D721Med (cell line): ENCODE data around the gene RNF145.
"Not testable (repeated sequence)": the region's sequence is repeated elsewhere in the genome, so short reads cannot be mapped to it uniquely, and the experiment has no call there.

ENCODE experiments used
- DNase-seq: peaks from one replicate; pipeline ENCODE4 v3.0.0; 2011; ENCODE audit warnings: low spot score; ENCODE audit not compliant: insufficient read length
- FAIRE-seq: peaks from 2 replicates; lab custom pipeline; 2011; peaks lifted over from hg19 to GRCh38; lab: Jason Lieb, UNC
- TF ChIP-seq, protein P1 (sequence below): IDR thresholded peaks from 2 replicates; pipeline ENCODE4 v1.5.1; 2012; ENCODE audit warnings: mild to moderate bottlenecking, control low read depth; ENCODE audit not compliant: insufficient read depth; ENCODE audit errors: missing control alignments

The RNF145 gene

DNA sequence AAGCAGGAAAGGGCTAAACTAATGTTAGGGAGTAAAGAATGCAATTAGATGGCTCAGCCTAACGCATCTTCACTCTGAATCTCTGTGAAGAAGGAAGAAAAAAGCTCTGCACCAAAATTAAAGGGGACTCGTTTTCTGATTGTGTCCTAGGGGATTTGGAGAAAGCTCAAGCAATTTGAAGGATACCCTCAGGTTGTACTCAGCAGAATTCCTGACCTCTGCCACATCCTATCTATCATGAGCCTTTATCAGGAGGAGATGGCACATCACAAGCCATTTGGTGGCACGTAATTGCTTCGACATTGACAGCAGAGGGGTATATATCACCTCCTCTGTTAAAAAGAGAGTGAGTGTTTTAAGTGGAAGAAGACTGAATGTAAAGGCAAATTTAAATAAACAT is 77.4 kb downstream of the RNF145 start:
- TF ChIP-seq, protein P1, sequence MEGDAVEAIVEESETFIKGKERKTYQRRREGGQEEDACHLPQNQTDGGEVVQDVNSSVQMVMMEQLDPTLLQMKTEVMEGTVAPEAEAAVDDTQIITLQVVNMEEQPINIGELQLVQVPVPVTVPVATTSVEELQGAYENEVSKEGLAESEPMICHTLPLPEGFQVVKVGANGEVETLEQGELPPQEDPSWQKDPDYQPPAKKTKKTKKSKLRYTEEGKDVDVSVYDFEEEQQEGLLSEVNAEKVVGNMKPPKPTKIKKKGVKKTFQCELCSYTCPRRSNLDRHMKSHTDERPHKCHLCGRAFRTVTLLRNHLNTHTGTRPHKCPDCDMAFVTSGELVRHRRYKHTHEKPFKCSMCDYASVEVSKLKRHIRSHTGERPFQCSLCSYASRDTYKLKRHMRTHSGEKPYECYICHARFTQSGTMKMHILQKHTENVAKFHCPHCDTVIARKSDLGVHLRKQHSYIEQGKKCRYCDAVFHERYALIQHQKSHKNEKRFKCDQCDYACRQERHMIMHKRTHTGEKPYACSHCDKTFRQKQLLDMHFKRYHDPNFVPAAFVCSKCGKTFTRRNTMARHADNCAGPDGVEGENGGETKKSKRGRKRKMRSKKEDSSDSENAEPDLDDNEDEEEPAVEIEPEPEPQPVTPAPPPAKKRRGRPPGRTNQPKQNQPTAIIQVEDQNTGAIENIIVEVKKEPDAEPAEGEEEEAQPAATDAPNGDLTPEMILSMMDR: no peak
- DNase-seq (no peak), FAIRE-seq (no peak)

DNA sequence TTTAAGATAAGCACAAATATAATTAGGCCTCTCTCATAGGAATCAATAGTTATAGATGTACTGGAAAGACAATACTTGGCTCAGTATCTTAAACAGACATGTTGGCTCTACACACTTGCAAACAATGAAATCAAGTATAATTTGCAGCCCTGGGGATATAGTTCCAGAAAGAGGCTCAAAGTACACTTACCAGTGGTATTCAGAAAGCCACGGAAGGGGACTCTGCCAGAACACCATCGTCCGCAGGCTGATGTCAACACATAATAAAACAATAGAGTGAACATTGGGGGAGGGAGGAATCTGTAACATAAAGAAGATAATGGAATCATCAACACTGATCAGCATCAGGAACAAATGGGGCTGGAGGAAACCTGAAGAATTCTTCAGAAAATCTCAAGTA is 78.5 kb downstream of the RNF145 start:
- no peak for DNase-seq
- FAIRE-seq: no peak
- TF ChIP-seq, protein P1: no peak

DNA sequence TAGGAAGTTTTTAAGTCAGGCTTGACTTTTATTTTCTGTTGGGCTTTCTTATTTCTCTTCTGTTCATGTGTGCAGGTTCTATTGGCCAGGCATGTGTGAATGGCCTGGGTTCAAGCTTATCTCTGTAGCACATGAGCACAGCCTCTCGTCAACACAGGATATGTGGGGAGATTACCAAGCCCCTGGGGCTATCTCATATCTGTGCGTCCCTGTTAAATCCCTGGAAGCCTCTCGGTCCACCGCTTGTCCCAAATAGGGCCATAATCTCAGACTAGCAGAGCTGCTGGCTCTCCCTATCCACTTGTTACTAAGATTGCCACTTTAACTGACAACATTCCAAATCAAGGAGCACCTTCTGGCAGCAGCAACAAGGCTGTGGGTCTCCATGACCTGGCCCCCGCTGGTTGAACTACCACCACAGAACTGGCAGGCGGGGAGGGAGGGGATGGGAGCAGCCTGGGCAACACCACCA is 81.2 kb downstream of the RNF145 start:
- TF ChIP-seq, protein P1: no peak
- FAIRE-seq: no peak
- no peak for DNase-seq

DNA sequence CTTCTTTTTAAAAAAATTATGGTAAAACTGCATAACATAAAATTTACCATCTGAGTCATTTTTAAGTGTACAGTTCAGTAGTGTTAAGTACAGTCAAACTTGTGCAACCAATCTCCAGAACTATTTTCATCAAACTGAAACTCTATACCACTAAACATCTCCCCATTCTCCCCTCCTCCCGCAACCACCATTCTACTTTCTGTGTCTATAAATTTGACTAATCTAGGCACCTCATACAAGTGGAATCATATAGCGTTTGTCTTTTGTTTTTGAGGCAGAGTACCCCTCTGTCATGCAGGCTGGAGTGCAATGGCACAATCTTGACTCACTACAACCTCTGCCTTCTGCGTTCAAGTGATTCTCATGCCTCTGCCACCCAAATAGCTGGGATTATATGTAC is 85.7 kb downstream of the RNF145 start:
- FAIRE-seq: no peak
- DNase-seq: no peak
- TF ChIP-seq, protein P1: no peak

DNA sequence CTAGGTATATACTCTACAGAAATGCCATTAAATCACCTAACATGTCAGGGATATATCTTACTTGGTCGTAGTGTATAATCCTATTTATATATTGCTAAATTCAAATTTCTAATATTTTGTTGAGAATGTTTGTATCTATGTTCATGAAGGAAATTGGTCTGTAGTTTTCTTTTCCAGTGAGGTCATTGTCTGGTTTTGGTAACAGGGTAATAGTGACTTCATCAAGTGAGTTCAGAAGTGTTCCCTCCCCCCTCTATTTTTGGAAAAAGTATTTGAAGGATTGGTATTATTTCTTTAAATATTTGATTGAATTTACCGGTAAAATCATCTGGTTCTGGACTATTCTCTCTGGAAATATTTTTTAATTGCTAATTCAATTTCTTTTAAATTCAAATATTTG is 86.2 kb downstream of the RNF145 start:
- DNase-seq (no peak), FAIRE-seq (no peak)
- TF ChIP-seq, protein P1: no peak

DNA sequence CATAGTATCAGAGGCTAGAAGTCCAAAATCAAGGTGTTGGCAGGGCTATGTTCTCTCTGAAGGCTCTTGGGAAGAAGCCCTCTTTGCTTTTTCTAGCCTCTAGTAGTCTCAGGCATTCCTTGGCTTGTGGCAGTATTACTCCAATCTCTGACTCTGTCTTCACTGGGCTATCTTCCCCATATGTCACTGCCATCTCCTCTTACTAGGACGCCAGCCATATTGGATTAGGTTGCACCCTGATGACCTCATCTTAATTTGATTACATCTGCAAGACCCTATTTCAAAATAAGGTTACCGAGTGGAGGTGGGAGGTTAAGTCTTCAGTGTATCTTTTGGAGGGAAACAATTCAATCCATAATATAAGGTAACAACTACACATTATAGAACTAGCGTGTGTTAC is 88.3 kb downstream of the RNF145 start:
- TF ChIP-seq, protein P1: no peak
- no peak for DNase-seq
- no peak for FAIRE-seq

DNA sequence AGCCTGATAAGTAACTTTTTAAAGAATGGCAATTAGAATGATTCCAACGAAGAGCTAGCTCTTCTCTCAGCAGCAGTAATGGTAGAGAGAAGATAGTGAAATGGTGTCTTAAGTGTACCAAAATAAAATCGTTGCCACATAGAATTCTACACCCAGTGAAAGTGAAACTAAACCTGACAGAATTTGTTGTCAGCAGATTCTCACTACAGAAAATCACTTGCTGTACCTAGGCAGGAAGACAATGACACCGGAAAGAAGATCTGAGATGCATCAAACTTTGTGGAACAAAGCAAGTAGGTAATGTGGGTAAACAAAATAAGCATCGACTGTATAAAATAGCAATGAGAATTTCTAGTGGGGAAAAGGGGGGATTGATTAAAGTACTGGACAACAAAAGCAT is 88.9 kb downstream of the RNF145 start:
- TF ChIP-seq, protein P1: no peak
- DNase-seq (no peak), FAIRE-seq (no peak)

DNA sequence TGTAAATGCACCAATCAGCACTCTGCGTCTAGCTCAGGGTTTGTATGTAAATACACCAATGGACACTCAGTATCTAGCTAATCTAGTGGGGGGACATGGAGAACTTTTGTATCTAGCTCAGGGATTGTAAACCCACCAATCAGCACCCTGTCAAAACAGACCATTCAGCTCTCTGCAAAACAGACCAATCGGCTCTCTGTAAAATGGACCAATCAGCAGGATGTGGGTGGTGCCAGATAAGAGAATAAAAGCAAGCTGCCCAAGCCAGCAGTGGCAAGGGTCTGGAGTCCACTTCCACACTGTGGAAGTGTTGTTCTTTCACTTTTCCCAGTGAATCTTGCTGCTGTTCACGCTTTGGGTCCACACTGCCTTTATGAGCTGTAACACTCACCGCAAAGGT is 89.5 kb downstream of the RNF145 start:
- FAIRE-seq, DNase-seq: not testable (repeated sequence)

DNA sequence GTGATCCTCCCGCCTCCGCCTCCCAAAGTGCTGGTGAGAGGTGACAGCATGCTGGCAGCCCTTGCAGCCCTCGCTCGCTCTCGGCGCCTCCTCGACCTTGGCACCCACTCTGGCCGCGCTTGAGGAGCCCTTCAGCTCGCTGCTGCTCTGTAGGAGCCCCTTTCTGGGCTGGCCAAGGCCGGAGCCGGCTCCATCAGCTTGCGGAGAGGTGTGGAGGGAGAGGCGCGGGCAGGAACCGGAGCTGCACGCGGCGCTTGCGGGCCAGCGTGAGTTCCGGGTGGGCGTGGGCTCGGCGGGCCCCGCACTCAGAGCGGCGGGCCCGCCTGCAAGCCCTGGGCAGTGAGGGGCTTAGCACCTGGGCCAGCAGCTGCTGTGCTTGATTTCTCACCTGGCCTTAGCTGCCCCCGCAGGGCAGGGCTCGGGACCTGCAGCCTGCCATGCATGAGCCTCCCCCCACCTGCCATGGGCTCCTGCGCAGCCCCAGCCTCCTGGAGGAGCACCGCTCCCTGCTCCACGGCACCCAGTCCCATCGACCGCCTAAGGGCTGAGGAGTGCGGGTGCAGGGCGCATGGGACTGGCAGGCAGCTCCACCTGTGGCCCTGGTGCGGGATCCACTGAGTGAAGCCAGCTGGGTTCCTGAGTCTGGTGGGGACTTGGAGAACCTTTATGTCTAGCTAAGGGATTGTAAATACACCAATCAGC is 90.2 kb downstream of the RNF145 start:
- DNase-seq, FAIRE-seq: not testable (repeated sequence)
